Kidney (tissue), 14 donors: ENCODE results near the gene LDLRAD3. TPM values are rescaled to one million over a fixed set of nuclear protein-coding genes. Genes with fewer than 3 reads are reported as not detected.

ENCODE experiments used
- DNase-seq, 5 donors: peaks; one replicate each; pipeline ENCODE4 v3.0.0-alpha.2; 2013 to 2020
- FAIRE-seq: peaks from 2 replicates; lab custom pipeline; 2012; peaks lifted over from hg19 to GRCh38; lab: Jason Lieb, UNC
- H3K27ac ChIP-seq, 2 donors: one replicate each; pipeline ENCODE4 v1.7.0; 2013; ENCODE audit warnings: low read depth in 2 of 2, low read length in 2 of 2, inconsistent platforms in 1 of 2
- H3K27me3 ChIP-seq: one replicate; pipeline ENCODE4 v1.7.1; 2013; ENCODE audit warnings: low read length, inconsistent platforms; ENCODE audit not compliant: control insufficient read depth, insufficient read depth
- H3K36me3 ChIP-seq, 3 donors: one replicate each; pipeline versions ENCODE4 v1.7.0 to v1.7.1; 2013; ENCODE audit warnings: low read length in 3 of 3, control low read depth in 1 of 3, inconsistent platforms in 1 of 3; ENCODE audit not compliant: insufficient read depth in 3 of 3, control insufficient read depth in 2 of 3
- H3K4me1 ChIP-seq, 3 donors: one replicate each; pipeline versions ENCODE4 v1.7.0 to v1.7.1; 2013; ENCODE audit warnings: low read length in 3 of 3, inconsistent platforms in 1 of 3, low read depth in 1 of 3; ENCODE audit not compliant: control insufficient read depth in 2 of 3, insufficient read depth in 2 of 3
- H3K4me3 ChIP-seq, 3 donors: one replicate each; pipeline versions ENCODE4 v1.7.0 to v1.8.1; 2013; ENCODE audit warnings: low read length in 3 of 3, control low read depth in 1 of 3, inconsistent platforms in 1 of 3
- H3K9ac ChIP-seq, 3 donors: one replicate each; pipeline versions ENCODE4 v1.7.0 to v1.7.1; 2013; ENCODE audit warnings: low read length in 3 of 3, control low read depth in 1 of 3, inconsistent platforms in 1 of 3
- H3K9me3 ChIP-seq, 3 donors: one replicate each; pipeline versions ENCODE4 v1.7.0 to v1.7.1; 2013; ENCODE audit warnings: low read length in 3 of 3, control low read depth in 1 of 3, inconsistent platforms in 1 of 3; ENCODE audit not compliant: control insufficient read depth in 2 of 3, insufficient read depth in 1 of 3
- CTCF ChIP-seq: IDR thresholded peaks from 3 replicates; pipeline ENCODE4 v1.5.1; 2012; ENCODE audit warnings: mild to moderate bottlenecking, moderate library complexity, borderline replicate concordance; ENCODE audit not compliant: insufficient read depth; ENCODE audit errors: extremely low read depth
- intact Hi-C: fragments of 100-400 bp; cut with DNase I; formaldehyde crosslinking; loops from one replicate; pipeline ENCODE4 v1.11.1; 2022
- polyA plus RNA-seq: library from polyadenylated mRNA; stranded (reverse); fragments of 350-450 nt; fragmentation: Illumina TruSeq; extraction: RNeasy Lipid Tissue Mini Kit (QIAGEN cat#74804); gene quantifications from one replicate; pipeline ENCODE4 v1.2.3, GENCODE V29; 2014; ENCODE audit warnings: low read depth, low replicate concordance; ENCODE audit not compliant: insufficient read depth
- total RNA-seq: library from RNA; stranded (reverse); fragmentation: NEBNext Ultra II Directional; extraction: Animal tissue kit (Norgen Biotek cat#: 25700); gene quantifications from one replicate; pipeline ENCODE4 v1.2.1, GENCODE V29; 2021
- donor health status: control.
- donor health status: control.
- donor health status: control.
- donor health status: control.
- donor health status: control.
- donor health status: DM: yes; HTN: yes; CAD: no.
- donor health status: Normal renal cell carcinoma (clear cell type).

LDLRAD3 gene
- total and polyA plus RNA-seq, 2 donors from 2014 or later, result 1.2 to 14.2 TPM

GRCh38 chr11:36053862-36054261 is 110.0 kb downstream of the LDLRAD3 start:
- no peak overlapping the region for H3K27ac ChIP-seq
- no peak overlapping the region for H3K9ac ChIP-seq
- H3K4me3 ChIP-seq, result no peak overlapping the region
- no peaks in the 10 kb centered on the region for H3K27me3 ChIP-seq
- no peak for DNase-seq
- TF ChIP-seq CTCF, result no peak
- H3K4me1 ChIP-seq, result no peaks in the 10 kb centered on the region
- H3K9me3 ChIP-seq, result peaks cover 0 to 2% (median 0%) of the 10 kb centered on the region in 3 donors
- FAIRE-seq, result no peak
- peaks cover 0 to 2% (median 0%) of the 10 kb centered on the region in 3 donors for H3K36me3 ChIP-seq
- intact Hi-C loops, result no loop called here

GRCh38 chr11:36054628-36055027 is 110.8 kb downstream of the LDLRAD3 start:
- H3K36me3 ChIP-seq, result peaks cover 0 to 2% (median 0%) of the 10 kb centered on the region in 3 donors
- DNase-seq (no peak), FAIRE-seq (no peak)
- H3K9ac ChIP-seq, result no peak overlapping the region
- TF ChIP-seq CTCF, result no peak
- intact Hi-C loops, result no loop called here
- H3K9me3 ChIP-seq, result peaks cover 0 to 2% (median 0%) of the 10 kb centered on the region in 3 donors
- H3K27me3 ChIP-seq, result no peaks in the 10 kb centered on the region
- no peaks in the 10 kb centered on the region for H3K4me1 ChIP-seq
- H3K27ac ChIP-seq, result no peak overlapping the region
- no peak overlapping the region for H3K4me3 ChIP-seq

- no peak overlapping the region for H3K9ac ChIP-seq
- H3K27me3 ChIP-seq, result no peaks in the 10 kb centered on the region
- peaks cover 0 to 2% (median 0%) of the 10 kb centered on the region in 3 donors for H3K9me3 ChIP-seq
- FAIRE-seq (no peak), DNase-seq (peak in 2 of 5 donors; percentile 45 to 60)
- no peak overlapping the region for H3K4me3 ChIP-seq
- H3K4me1 ChIP-seq, result no peaks in the 10 kb centered on the region
- H3K27ac ChIP-seq, result no peak overlapping the region
- peaks cover 0 to 2% (median 0%) of the 10 kb centered on the region in 3 donors for H3K36me3 ChIP-seq
- intact Hi-C loops, result no loop called here
- peak; percentile 31 for TF ChIP-seq CTCF
These were observed 112.4 kb downstream of the LDLRAD3 start for GRCh38 chr11:36056160-36056751.
